GM12801 (cell line): ENCODE data around the gene TOMM40.

Experiments
- CTCF ChIP-seq: IDR thresholded peaks from one replicate; pipeline ENCODE4 v1.5.1; 2011; ENCODE audit warnings: control low read depth; ENCODE audit not compliant: insufficient read length; ENCODE audit errors: extremely low read depth

TOMM40 gene

GRCh38 chr19:44865196-44865767, 25.8 kb upstream of the TOMM40 start:
- TF ChIP-seq CTCF = no peak

GRCh38 chr19:44866664-44867063, 24.4 kb upstream of the TOMM40 start:
- no peak for TF ChIP-seq CTCF

- no peak for TF ChIP-seq CTCF
These were observed 23.5 kb upstream of the TOMM40 start for GRCh38 chr19:44867578-44867977.

GRCh38 chr19:44869733-44870470, 21.2 kb upstream of the TOMM40 start:
- no peak for TF ChIP-seq CTCF

GRCh38 chr19:44871809-44872208, 19.2 kb upstream of the TOMM40 start:
- TF ChIP-seq CTCF = no peak

- no peak for TF ChIP-seq CTCF
These were observed 18.4 kb upstream of the TOMM40 start for GRCh38 chr19:44872661-44873060.

- no peak for TF ChIP-seq CTCF
These were observed 16.7 kb upstream of the TOMM40 start for GRCh38 chr19:44874317-44874716.
